Right lobe of liver (tissue), 6 donors: ENCODE measurements around the gene FANCG. TPM values are rescaled to one million over a fixed set of nuclear protein-coding genes. Genes with fewer than 3 reads are reported as not detected.

Source experiments
- ATAC-seq, 4 donors: fragments of 200-7000 bp; cut with Tn5 transposase; one replicate each; pipeline ENCODE4 v1.9.1; 2020; ENCODE audit warnings: mild to moderate bottlenecking in 4 of 4, moderate library complexity in 4 of 4
- DNase-seq, 3 donors: peaks; one replicate each; pipeline ENCODE4 v3.0.0-alpha.2; 2020
- H3K27ac ChIP-seq, 3 donors: fragments of 200-600 bp; one replicate each; pipeline ENCODE4 v1.8.0; 2022
- H3K27me3 ChIP-seq, 2 donors: fragments of 200-600 bp; one replicate each; pipeline ENCODE4 v1.8.0; 2022
- H3K36me3 ChIP-seq, 4 donors: fragments of 200-600 bp; sonication (generic) in 1 of 4; one replicate each; pipeline versions ENCODE4 v1.5.1 to v1.8.0; 2017 to 2022; ENCODE audit warnings: control low read depth in 1 of 4
- H3K4me1 ChIP-seq, 4 donors: fragments of 200-600 bp; sonication (generic) in 1 of 4; one replicate each; pipeline versions ENCODE4 v1.5.1 to v1.8.0; 2017 to 2022; ENCODE audit warnings: control low read depth in 1 of 4
- H3K4me3 ChIP-seq, 3 donors: fragments of 200-600 bp; one replicate each; pipeline ENCODE4 v1.8.0; 2022
- H3K9me3 ChIP-seq, 4 donors: fragments of 200-600 bp; sonication (generic) in 1 of 4; one replicate each; pipeline versions ENCODE4 v1.5.1 to v1.8.0; 2017 to 2022; ENCODE audit warnings: control low read depth in 1 of 4
- POLR2A ChIP-seq: fragments of 450-650 bp; IDR thresholded peaks from one replicate; pipeline ENCODE4 v1.6.1; 2017; ENCODE audit warnings: antibody characterized with exemption, mild to moderate bottlenecking
- WGBS: methylation state at CpG from one replicate; pipeline ENCODE4 v1.1.6; 2018; ENCODE audit warnings: low coverage, low lambda C conversion rate; ENCODE audit not compliant: insufficient coverage; ENCODE audit errors: missing lambda C conversion rate; 5-methylcytosine and 5-hydroxymethylcytosine counted together
- intact Hi-C, 2 donors: fragments of 100-400 bp; cut with DNase I; formaldehyde crosslinking; loops; one replicate each; pipeline versions ENCODE4 v1.11.2 to v1.14.1; 2022
- total RNA-seq, 6 experiments: library from RNA; depleted of rRNA in 2 of 6; stranded (reverse); fragments of >200 nt in 2 of 6; fragmentation: NEBNext Ultra II Directional in 3 of 6; extraction: Animal tissue kit (Norgen Biotek cat#: 25700) in 3 of 6; gene quantifications; one replicate each; pipeline versions ENCODE4 v1.1.0 to v1.2.4, GENCODE V29; 2016 to 2023
- TF ChIP-seq, protein P1 (sequence below), 4 donors: fragments of 200-600 bp in 3 of 4; fragments of 450-650 bp in 1 of 4; IDR thresholded peaks; one replicate each; pipeline versions ENCODE4 v1.5.1 to v1.8.0; 2016 to 2022; ENCODE audit warnings: antibody characterized with exemption in 4 of 4, mild to moderate bottlenecking in 2 of 4
- donor health status: DM: no; HTN: yes; CAD: no.
- donor health status: DM: no; HTN: no; CAD: no.
- donor health status: DM: no; HTN: no; CAD: no.
- donor health status: DM: no; HTN: yes; CAD: no.
- donor health status: DM: no; HTN: yes; CAD: no.

The FANCG gene
- total RNA-seq, 6 experiments from 2014 or later: 2.9 to 7.1 (median 4.2) TPM

DNA sequence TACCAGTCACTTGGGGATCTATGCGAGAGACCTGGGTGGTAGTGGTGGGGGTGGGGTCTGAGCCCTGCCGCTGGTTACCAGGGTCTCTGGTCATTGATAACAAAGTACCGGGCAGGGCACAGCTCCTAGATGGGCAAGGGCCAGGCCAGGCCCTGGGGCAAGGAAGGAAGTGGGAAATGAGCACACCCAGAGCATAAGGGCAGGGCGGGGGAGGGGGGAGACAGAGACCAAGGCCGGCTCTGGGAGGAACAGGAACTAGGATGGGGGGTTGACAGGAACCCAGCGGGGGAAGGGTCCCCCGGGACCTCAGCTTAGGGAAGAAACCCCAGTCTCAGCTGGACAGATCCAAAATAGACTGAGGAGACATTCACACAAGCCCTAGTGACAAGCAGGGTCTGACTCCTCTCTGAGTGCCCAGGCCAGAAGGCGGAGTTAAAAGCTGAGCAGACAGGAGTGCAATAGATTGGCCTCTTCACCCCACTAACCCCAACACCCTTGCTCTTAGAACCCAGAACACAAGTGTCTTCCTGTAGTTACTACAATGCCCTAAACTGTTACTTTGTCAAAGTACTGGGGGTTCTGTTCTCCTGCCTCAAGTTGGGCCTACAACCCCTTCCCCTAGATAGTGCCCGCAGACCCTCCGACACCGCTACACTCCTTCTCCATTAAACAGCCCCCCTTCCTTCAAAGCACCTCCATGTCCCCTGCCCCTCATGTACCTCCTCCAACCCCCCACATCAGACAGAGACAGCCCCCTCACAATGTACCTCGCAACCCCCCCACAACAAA lies 35.3 kb upstream of the FANCG start:
- WGBS: 13% methylated on average over 12 of the region's 12 CpGs
- H3K4me1 ChIP-seq: peaks cover 0 to 39% (median 14%) of the 10 kb centered on the region in 4 donors
- no peak for TF ChIP-seq POLR2A
- TF ChIP-seq, protein P1, sequence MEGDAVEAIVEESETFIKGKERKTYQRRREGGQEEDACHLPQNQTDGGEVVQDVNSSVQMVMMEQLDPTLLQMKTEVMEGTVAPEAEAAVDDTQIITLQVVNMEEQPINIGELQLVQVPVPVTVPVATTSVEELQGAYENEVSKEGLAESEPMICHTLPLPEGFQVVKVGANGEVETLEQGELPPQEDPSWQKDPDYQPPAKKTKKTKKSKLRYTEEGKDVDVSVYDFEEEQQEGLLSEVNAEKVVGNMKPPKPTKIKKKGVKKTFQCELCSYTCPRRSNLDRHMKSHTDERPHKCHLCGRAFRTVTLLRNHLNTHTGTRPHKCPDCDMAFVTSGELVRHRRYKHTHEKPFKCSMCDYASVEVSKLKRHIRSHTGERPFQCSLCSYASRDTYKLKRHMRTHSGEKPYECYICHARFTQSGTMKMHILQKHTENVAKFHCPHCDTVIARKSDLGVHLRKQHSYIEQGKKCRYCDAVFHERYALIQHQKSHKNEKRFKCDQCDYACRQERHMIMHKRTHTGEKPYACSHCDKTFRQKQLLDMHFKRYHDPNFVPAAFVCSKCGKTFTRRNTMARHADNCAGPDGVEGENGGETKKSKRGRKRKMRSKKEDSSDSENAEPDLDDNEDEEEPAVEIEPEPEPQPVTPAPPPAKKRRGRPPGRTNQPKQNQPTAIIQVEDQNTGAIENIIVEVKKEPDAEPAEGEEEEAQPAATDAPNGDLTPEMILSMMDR (IDR thresholded peaks at IDR 0.05): no peak
- ATAC-seq (peak in 1 of 4 donors; percentile 3), DNase-seq (peak; percentile 71 to 80 (median 74))
- no peaks in the 10 kb centered on the region for H3K36me3 ChIP-seq
- no peaks in the 10 kb centered on the region for H3K27me3 ChIP-seq
- intact Hi-C loops: loop anchor here (5.0 to 10.0 kb wide), 2 partner anchors 142 to 150 kb away; no protein-coding TSS in a partner anchor
- peak overlapping the region; percentile 56 to 85 (median 73) for H3K27ac ChIP-seq
- H3K4me3 ChIP-seq: peak overlapping the region; percentile 47 to 64 (median 60)
- H3K9me3 ChIP-seq: no peaks in the 10 kb centered on the region

DNA sequence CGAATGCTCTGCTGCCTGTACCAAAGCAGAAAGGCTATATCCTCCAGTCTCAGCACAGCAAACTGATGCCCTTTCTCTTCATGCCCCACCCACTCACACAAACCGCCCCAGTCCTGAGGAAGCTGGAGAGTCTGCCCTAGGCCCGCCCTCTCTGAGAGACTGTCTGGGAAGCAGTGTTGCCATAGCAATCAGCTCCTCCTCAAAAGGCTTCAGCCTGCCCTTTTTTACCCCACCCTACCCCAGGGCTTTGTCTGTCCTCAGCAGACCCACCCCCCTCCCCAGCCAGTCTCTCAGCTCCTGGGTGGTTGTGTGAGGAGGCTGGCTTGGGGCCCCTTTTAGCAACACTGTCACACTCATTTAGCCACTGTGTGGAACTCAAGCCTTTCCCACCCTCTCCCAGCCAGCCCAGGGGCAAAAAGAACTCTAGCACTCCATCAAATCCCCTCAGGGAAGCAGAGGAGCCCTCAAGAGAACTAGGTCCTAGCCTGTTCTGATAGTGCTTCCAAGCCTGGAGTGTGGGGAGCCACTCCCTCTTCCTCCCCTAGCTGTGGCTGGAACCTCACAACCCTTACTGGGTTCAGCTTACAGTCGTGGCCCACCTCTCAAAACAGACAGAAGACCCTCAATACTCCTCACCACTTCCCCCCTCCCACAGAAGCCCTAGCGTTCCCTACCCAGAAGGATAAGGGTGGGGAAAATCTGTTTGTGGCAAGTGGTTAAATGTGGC lies 34.5 kb upstream of the FANCG start:
- H3K4me1 ChIP-seq: peaks cover 0 to 39% (median 14%) of the 10 kb centered on the region in 4 donors
- 23% methylated on average over 4 of the region's 5 CpGs for WGBS
- intact Hi-C loops: loop anchor here in 1 of 2 donors (10.0 kb wide), 1 partner anchor 151 kb away; no protein-coding TSS in a partner anchor
- H3K9me3 ChIP-seq: no peaks in the 10 kb centered on the region
- H3K27me3 ChIP-seq: no peaks in the 10 kb centered on the region
- peak overlapping the region; percentile 47 to 64 (median 60) for H3K4me3 ChIP-seq
- H3K27ac ChIP-seq: peak overlapping the region; percentile 56 to 85 (median 73)
- no peak for TF ChIP-seq POLR2A
- TF ChIP-seq, protein P1 (IDR thresholded peaks at IDR 0.05): no peak
- H3K36me3 ChIP-seq: no peaks in the 10 kb centered on the region
- ATAC-seq (peak in 1 of 4 donors; percentile 5), DNase-seq (peak; percentile 71 to 76 (median 76))

DNA sequence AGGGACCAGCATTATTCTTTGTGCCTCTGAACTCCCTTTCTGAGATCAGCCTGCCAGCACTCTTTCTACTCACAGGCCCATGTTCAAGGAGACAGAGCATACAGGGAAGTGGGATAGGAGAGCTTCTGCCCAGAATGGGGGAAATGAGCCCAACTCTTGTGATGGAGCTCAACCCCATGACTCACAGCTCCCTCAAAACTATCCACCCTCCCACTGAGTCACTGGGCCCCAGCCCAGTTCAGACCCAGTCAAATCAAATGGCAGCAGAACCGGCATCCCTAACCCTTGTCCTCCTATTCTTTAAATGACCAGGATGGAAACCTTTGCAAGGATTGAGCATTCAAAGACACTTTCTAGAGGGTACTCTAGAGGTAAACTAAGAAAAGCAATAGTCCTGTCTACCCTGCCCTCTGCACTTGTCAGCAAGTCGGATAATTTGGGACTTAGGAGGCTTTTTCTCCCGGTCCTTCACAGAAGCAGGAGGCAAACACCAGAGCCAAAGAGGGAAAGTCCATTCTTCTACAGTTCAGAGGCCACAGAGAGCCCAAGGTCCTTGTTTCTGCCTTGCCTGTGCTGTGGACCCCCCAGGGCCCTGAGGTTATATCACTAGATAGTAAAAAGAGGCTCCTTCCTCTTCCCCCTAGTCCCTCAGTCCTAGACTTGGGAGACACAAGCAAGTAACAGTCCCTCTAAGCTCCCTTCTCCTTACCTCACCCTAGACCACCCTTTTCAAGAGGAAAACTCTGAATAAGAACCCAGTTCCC lies 32.7 kb upstream of the FANCG start:
- intact Hi-C loops: loop anchor here in 1 of 2 donors (10.0 kb wide), 1 partner anchor 152 kb away; no protein-coding TSS in a partner anchor
- 57% methylated on average over 3 of the region's 3 CpGs for WGBS

More for the DNA sequence above, 32.7 kb upstream of the FANCG start:
- no peak for ATAC-seq
- DNase-seq: no peak
- Histone ChIP-seq H3K9me3 (no peaks in the 10 kb centered on the region), H3K4me1 (peaks cover 0 to 39% (median 14%) of the 10 kb centered on the region in 4 donors), H3K36me3 (peaks cover 0 to 10% (median 3%) of the 10 kb centered on the region in 4 donors), H3K4me3 (no peak overlapping the region), H3K27ac (peak overlapping the region; percentile 41 to 76 (median 44)), H3K27me3 (no peaks in the 10 kb centered on the region)
- no peak for TF ChIP-seq POLR2A
- TF ChIP-seq, protein P1 (IDR thresholded peaks at IDR 0.05): no peak
